Stimulated activated effector memory CD8-positive, alpha-beta T cell treated with anti-CD3 and anti-CD28 coated beads, Interleukin-12 subunit alpha, Interleukin-12 subunit beta, amount 100 ng/mL, for 72 hours (primary cell): Measurements from ENCODE around the gene MRGPRX1.
"Not testable (repeated sequence)": the region's sequence is repeated elsewhere in the genome, so short reads cannot be mapped to it uniquely, and the experiment has no call there.

Experiments used
- ATAC-seq: fragments of 150-1000 bp; cut with Tn5 transposase; 2 replicates; pipeline ENCODE4 v1.10.0; 2021
- DNase-seq, 2 donors: peaks; one replicate each; pipeline ENCODE4 v3.0.0; 2021 to 2022; ENCODE audit warnings: low spot score in 2 of 2
- H3K27ac Mint-ChIP-seq: one replicate; pipeline ENCODE4 v1.8.0; 2022; ENCODE audit warnings: mild to moderate bottlenecking, mixed read lengths
- H3K36me3 Mint-ChIP-seq: one replicate; pipeline ENCODE4 v1.8.0; 2022; ENCODE audit warnings: mild to moderate bottlenecking, mixed read lengths
- H3K4me1 Mint-ChIP-seq: one replicate; pipeline ENCODE4 v1.8.0; 2022; ENCODE audit warnings: mixed read lengths
- H3K4me3 Mint-ChIP-seq: one replicate; pipeline ENCODE4 v1.8.0; 2022; ENCODE audit warnings: mild to moderate bottlenecking, mixed read lengths
- H3K9me3 Mint-ChIP-seq: one replicate; pipeline ENCODE4 v1.8.0; 2022; ENCODE audit warnings: mixed read lengths

Gene MRGPRX1

GRCh38 chr11:18900637-18901036, 38.6 kb downstream of the MRGPRX1 start:
- H3K4me1 Mint-ChIP-seq, ATAC-seq, H3K4me3 Mint-ChIP-seq, DNase-seq, H3K36me3 Mint-ChIP-seq, H3K27ac Mint-ChIP-seq, H3K9me3 Mint-ChIP-seq: not testable (repeated sequence)

DNA sequence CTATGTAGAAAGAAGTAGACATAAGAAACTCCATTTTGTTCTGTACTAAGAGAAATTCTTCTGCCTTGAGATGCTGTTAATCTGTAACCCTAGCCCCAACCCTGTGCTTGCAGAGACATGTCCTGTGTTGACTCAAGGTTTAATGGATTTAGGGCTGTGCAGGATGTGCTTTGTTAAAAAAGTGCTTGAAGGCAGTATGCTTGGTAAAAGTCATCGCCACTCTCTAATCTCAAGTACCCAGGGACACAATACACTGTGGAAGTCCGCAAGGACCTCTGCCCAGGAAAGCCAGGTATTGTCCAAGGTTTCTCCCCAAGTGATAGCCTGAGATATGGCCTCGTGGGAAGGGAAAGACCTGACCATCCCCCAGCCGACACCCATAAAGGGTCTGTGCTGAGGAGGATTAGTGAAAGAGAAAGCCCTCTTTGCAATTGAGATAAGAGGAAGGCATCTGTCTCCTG, 39.0 kb downstream of the MRGPRX1 start:
- not testable (repeated sequence) for H3K27ac Mint-ChIP-seq, H3K4me1 Mint-ChIP-seq, H3K9me3 Mint-ChIP-seq, H3K4me3 Mint-ChIP-seq, H3K36me3 Mint-ChIP-seq, ATAC-seq, DNase-seq

GRCh38 chr11:18891712-18892111, 47.5 kb downstream of the MRGPRX1 start:
- not testable (repeated sequence) for H3K9me3 Mint-ChIP-seq, H3K4me3 Mint-ChIP-seq, H3K36me3 Mint-ChIP-seq, DNase-seq, H3K4me1 Mint-ChIP-seq, ATAC-seq, H3K27ac Mint-ChIP-seq

GRCh38 chr11:18890615-18891014, 48.6 kb downstream of the MRGPRX1 start:
- Mint-ChIP-seq H3K9me3 (no peaks in the 10 kb centered on the region), H3K4me1 (no peaks in the 10 kb centered on the region), H3K36me3 (no peaks in the 10 kb centered on the region), H3K4me3 (no peak overlapping the region), H3K27ac (no peak overlapping the region)
- DNase-seq (no peak), ATAC-seq (no peak)
